ENCODE results near the gene MTMR2. TPM values are rescaled to one million over a fixed set of nuclear protein-coding genes. Genes with fewer than 3 reads are reported as not detected.

MTMR2 gene
- total and polyA plus RNA-seq, 9 of the 15 experiments (the other 6 are each of a cell fraction or from before 2014, with no cell fraction given): 12.6 to 35.8 (median 25.2) TPM

- TF ChIP-seq AFF1 (IDR thresholded peaks at IDR 0.05; ENCODE audit: low read depth in 1 of 2, partially characterized antibody in 2 of 2): peak in 1 of 2 experiments; percentile 70
- TF ChIP-seq NFRKB (IDR thresholded peaks at IDR 0.05; ENCODE audit: low read depth): peak; percentile 70; the same call in 1 of the 2 replicates
- TF ChIP-seq ZNF224 (CRISPR knock-in tag; IDR thresholded peaks at IDR 0.05): 0 out of 2 replicates have a peak, but pooled peaks have one; percentile 15
- TF ChIP-seq ZNF584 (CRISPR knock-in tag; IDR thresholded peaks at IDR 0.05; ENCODE audit: low read depth): 0 out of 2 replicates have a peak, but pooled peaks have one; percentile 57
- peak; percentile 22 for TF ChIP-seq SMAD1 (IDR thresholded peaks at IDR 0.05; ENCODE audit: low read depth, low read length, partially characterized antibody)
- TF ChIP-seq XRCC5 (IDR thresholded peaks at IDR 0.05; ENCODE audit: low read depth, low read length): no peak
- no peak for TF ChIP-seq NELFE (IDR thresholded peaks at IDR 0.05; ENCODE audit: insufficient read depth, insufficient read length)
- TF ChIP-seq PHB2 (IDR thresholded peaks at IDR 0.05; ENCODE audit: low read depth): no peak
- TF ChIP-seq FIP1L1 (IDR thresholded peaks at IDR 0.05; ENCODE audit: low read depth, low read length, poor library complexity, severe bottlenecking): no peak
- TF ChIP-seq NCOA1 (IDR thresholded peaks at IDR 0.05; ENCODE audit: low read depth): peak; percentile 62; the same call in 1 of the 2 replicates
- TF ChIP-seq CREB1 (IDR thresholded peaks at IDR 0.05): peak; percentile 94
- TF ChIP-seq CREB1 (CRISPR knock-in tag; IDR thresholded peaks at IDR 0.05): peak; percentile 84
- TF ChIP-seq CEBPB (tag; IDR thresholded peaks at IDR 0.05): peak; percentile 21
- TF ChIP-seq TAF7 (tag; IDR thresholded peaks at IDR 0.05): peak; percentile 78
- no peak for TF ChIP-seq ZBTB49 (CRISPR knock-in tag; IDR thresholded peaks at IDR 0.05; ENCODE audit: borderline replicate concordance)
- TF ChIP-seq ZNF639 (CRISPR knock-in tag; conservative IDR thresholded peaks at IDR 0.05 in 1 of 2, IDR thresholded peaks at IDR 0.05 in 1 of 2): 0 out of 4 replicates have a peak, but pooled peaks of 1 of the 2 experiments have one; percentile 12
- no peak for TF ChIP-seq TFE3 (CRISPR knock-in tag; IDR thresholded peaks at IDR 0.05)
Observed at GRCh38 chr11:95790123-95790932, 133.6 kb downstream of the MTMR2 start, which contains the start of gene CEP57 (continued).
